DOHH2 (cell line): ENCODE data around the gene KIRREL3.

Experiments used
- H3F3A ChIP-seq: fragments of 200-600 bp; sonication (generic), shearing (Covaris generic); 2 replicates; pipeline ENCODE4 v1.6.0; 2016; ENCODE audit warnings: antibody characterized with exemption, mild to moderate bottlenecking; ENCODE audit not compliant: control insufficient read depth, insufficient read depth
- H3K27ac ChIP-seq: fragments of 200-600 bp; sonication (generic); 2 replicates; pipeline ENCODE4 v1.5.1; 2014; ENCODE audit warnings: low read depth, mild to moderate bottlenecking, low read length, moderate library complexity
- H3K27me3 ChIP-seq: fragments of 200-600 bp; sonication (generic); 2 replicates; pipeline ENCODE4 v1.6.1; 2014; ENCODE audit warnings: mild to moderate bottlenecking, low read length, mixed read lengths; ENCODE audit not compliant: control insufficient read depth
- H3K36me3 ChIP-seq: fragments of 200-600 bp; sonication (generic); 2 replicates; pipeline ENCODE4 v1.6.1; 2014; ENCODE audit warnings: mild to moderate bottlenecking, low read length, moderate library complexity, mixed read lengths; ENCODE audit not compliant: control insufficient read depth
- H3K4me1 ChIP-seq: fragments of 200-600 bp; sonication (generic); 2 replicates; pipeline ENCODE4 v1.6.1; 2014; ENCODE audit warnings: mild to moderate bottlenecking, low read length, mixed read lengths; ENCODE audit not compliant: control insufficient read depth
- H3K4me2 ChIP-seq: fragments of 200-600 bp; sonication (generic); 2 replicates; pipeline ENCODE4 v1.6.0; 2014; ENCODE audit warnings: mild to moderate bottlenecking, low read length, moderate library complexity
- H3K4me3 ChIP-seq: fragments of 200-600 bp; sonication (generic); 2 replicates; pipeline ENCODE4 v1.5.1; 2014; ENCODE audit warnings: mild to moderate bottlenecking, low read length, mixed read lengths
- H3K79me2 ChIP-seq: fragments of 200-600 bp; sonication (generic); 2 replicates; pipeline ENCODE4 v1.6.1; 2014; ENCODE audit warnings: mild to moderate bottlenecking, low read length, mixed read lengths; ENCODE audit not compliant: control insufficient read depth
- H3K9me2 ChIP-seq: fragments of 200-600 bp; sonication (generic); replicated peaks from 2 replicates; pipeline ENCODE4 v1.6.1; 2014; ENCODE audit warnings: mild to moderate bottlenecking, low read length, mixed read lengths; ENCODE audit not compliant: control insufficient read depth
- H3K9me3 ChIP-seq: fragments of 200-600 bp; sonication (generic); 2 replicates; pipeline ENCODE4 v1.6.1; 2014; ENCODE audit warnings: antibody characterized with exemption, low read length, mixed read lengths; ENCODE audit not compliant: control insufficient read depth, insufficient read depth
- H4K20me1 ChIP-seq: fragments of 200-600 bp; sonication (generic); 2 replicates; pipeline ENCODE4 v1.6.0; 2014; ENCODE audit warnings: low read depth, mild to moderate bottlenecking, antibody characterized with exemption, low read length, moderate library complexity; ENCODE audit not compliant: control insufficient read depth, insufficient read depth
- CTCF ChIP-seq: fragments of 200-600 bp; sonication (generic); IDR thresholded peaks from one replicate; pipeline ENCODE4 v1.5.1; 2014; ENCODE audit warnings: antibody characterized with exemption, mild to moderate bottlenecking, low read depth, low read length; ENCODE audit not compliant: poor library complexity, severe bottlenecking
- EZH2phosphoT487 ChIP-seq: fragments of 200-600 bp; sonication (generic); IDR thresholded peaks from 2 replicates; pipeline ENCODE4 v1.6.1; 2017; ENCODE audit warnings: borderline replicate concordance, mild to moderate bottlenecking, antibody characterized with exemption, low read length, moderate library complexity, mixed read lengths

The KIRREL3 gene

GRCh38 chr11:126601136-126601535 is 399.4 kb downstream of the KIRREL3 start:
- Histone ChIP-seq H3K27ac (no peak overlapping the region), H3K9me3 (no peaks in the 10 kb centered on the region), H4K20me1 (no peaks in the 10 kb centered on the region), H3F3A (no peaks in the 10 kb centered on the region), H3K4me1 (no peaks in the 10 kb centered on the region), H3K36me3 (no peaks in the 10 kb centered on the region), H3K27me3 (0 out of 2 replicates have a peak, but pooled peaks cover 2% of the 10 kb centered on the region), H3K4me3 (no peak overlapping the region), H3K9me2 (no peaks in the 10 kb centered on the region), H3K79me2 (no peaks in the 10 kb centered on the region), H3K4me2 (no peak overlapping the region)
- no peak for TF ChIP-seq CTCF
- no peak for TF ChIP-seq EZH2phosphoT487

- Histone ChIP-seq H3F3A (no peaks in the 10 kb centered on the region), H3K36me3 (no peaks in the 10 kb centered on the region), H4K20me1 (no peaks in the 10 kb centered on the region), H3K9me2 (no peaks in the 10 kb centered on the region), H3K4me2 (no peak overlapping the region), H3K79me2 (no peaks in the 10 kb centered on the region), H3K27me3 (0 out of 2 replicates have a peak, but pooled peaks cover 2% of the 10 kb centered on the region), H3K27ac (no peak overlapping the region), H3K4me3 (no peak overlapping the region), H3K9me3 (no peaks in the 10 kb centered on the region), H3K4me1 (no peaks in the 10 kb centered on the region)
- no peak for TF ChIP-seq EZH2phosphoT487
- no peak for TF ChIP-seq CTCF
These were observed 401.2 kb downstream of the KIRREL3 start for GRCh38 chr11:126599217-126599897.

- Histone ChIP-seq H3K4me3 (no peak overlapping the region), H3K27ac (no peak overlapping the region), H3K4me1 (no peaks in the 10 kb centered on the region), H3K27me3 (0 out of 2 replicates have a peak, but pooled peaks cover 2% of the 10 kb centered on the region), H3K79me2 (no peaks in the 10 kb centered on the region), H3K36me3 (no peaks in the 10 kb centered on the region), H3F3A (no peaks in the 10 kb centered on the region), H3K9me3 (no peaks in the 10 kb centered on the region), H3K4me2 (no peak overlapping the region), H3K9me2 (no peaks in the 10 kb centered on the region), H4K20me1 (no peaks in the 10 kb centered on the region)
- TF ChIP-seq CTCF (no peak), EZH2phosphoT487 (no peak)
These were observed 402.0 kb downstream of the KIRREL3 start for GRCh38 chr11:126598344-126599216.
